ENCODE measurements around the gene ADD3.

GRCh38 chr10:109995595-109995994 lies 12.2 kb upstream of the ADD3 start:
- TF ChIP-seq, protein P1, sequence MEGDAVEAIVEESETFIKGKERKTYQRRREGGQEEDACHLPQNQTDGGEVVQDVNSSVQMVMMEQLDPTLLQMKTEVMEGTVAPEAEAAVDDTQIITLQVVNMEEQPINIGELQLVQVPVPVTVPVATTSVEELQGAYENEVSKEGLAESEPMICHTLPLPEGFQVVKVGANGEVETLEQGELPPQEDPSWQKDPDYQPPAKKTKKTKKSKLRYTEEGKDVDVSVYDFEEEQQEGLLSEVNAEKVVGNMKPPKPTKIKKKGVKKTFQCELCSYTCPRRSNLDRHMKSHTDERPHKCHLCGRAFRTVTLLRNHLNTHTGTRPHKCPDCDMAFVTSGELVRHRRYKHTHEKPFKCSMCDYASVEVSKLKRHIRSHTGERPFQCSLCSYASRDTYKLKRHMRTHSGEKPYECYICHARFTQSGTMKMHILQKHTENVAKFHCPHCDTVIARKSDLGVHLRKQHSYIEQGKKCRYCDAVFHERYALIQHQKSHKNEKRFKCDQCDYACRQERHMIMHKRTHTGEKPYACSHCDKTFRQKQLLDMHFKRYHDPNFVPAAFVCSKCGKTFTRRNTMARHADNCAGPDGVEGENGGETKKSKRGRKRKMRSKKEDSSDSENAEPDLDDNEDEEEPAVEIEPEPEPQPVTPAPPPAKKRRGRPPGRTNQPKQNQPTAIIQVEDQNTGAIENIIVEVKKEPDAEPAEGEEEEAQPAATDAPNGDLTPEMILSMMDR (IDR thresholded peaks at IDR 0.05; ENCODE audit: poor library complexity): no peak
- no peak for TF ChIP-seq EZH2phosphoT487 (IDR thresholded peaks at IDR 0.05; ENCODE audit: low read depth, severe bottlenecking, unreplicated experiment)

All from hepatocyte (in vitro differentiated cells).